ENCODE results near the gene ADRA2C. TPM values are rescaled to one million over a fixed set of nuclear protein-coding genes. Genes with fewer than 3 reads are reported as not detected.
"Not testable (repeated sequence)": the region's sequence is repeated elsewhere in the genome, so short reads cannot be mapped to it uniquely, and the experiment has no call there.

The ADRA2C gene
- total RNA-seq, 1 donor from 2014 or later = not detected

GRCh38 chr4:3813151-3814052 is 47.2 kb downstream of the ADRA2C start:
- Mint-ChIP-seq H3K4me1 (ENCODE audit: low read depth) (no peaks in the 10 kb centered on the region), H3K9me3 (no peaks in the 10 kb centered on the region), H3K27me3 (ENCODE audit: insufficient read depth) (no peaks in the 10 kb centered on the region), H3K36me3 (ENCODE audit: low read depth) (no peaks in the 10 kb centered on the region), H3K4me3 (no peak overlapping the region), H3K27ac (no peak overlapping the region)
- DNase-seq (ENCODE audit: low spot score) = no peak
- intact Hi-C loops (cut with micrococcal nuclease) = no loop called here

- Mint-ChIP-seq H3K27ac (no peak overlapping the region), H3K4me3 (no peak overlapping the region), H3K27me3 (ENCODE audit: insufficient read depth) (no peaks in the 10 kb centered on the region), H3K4me1 (ENCODE audit: low read depth) (no peaks in the 10 kb centered on the region), H3K9me3 (no peaks in the 10 kb centered on the region), H3K36me3 (ENCODE audit: low read depth) (no peaks in the 10 kb centered on the region)
- intact Hi-C loops (cut with micrococcal nuclease) = no loop called here
- no peak for DNase-seq (ENCODE audit: low spot score)
Measured at GRCh38 chr4:3814053-3814570, 47.9 kb downstream of the ADRA2C start.

- DNase-seq (ENCODE audit: low spot score); H3K27ac Mint-ChIP-seq; H3K9me3 Mint-ChIP-seq; H3K4me3 Mint-ChIP-seq; intact Hi-C loops (cut with micrococcal nuclease); H3K27me3 Mint-ChIP-seq (ENCODE audit: insufficient read depth); H3K4me1 Mint-ChIP-seq (ENCODE audit: low read depth); H3K36me3 Mint-ChIP-seq (ENCODE audit: low read depth): not testable (repeated sequence)
Measured at GRCh38 chr4:3814838-3815237, 48.7 kb downstream of the ADRA2C start.

- Mint-ChIP-seq H3K9me3 (no peaks in the 10 kb centered on the region), H3K36me3 (ENCODE audit: low read depth) (no peaks in the 10 kb centered on the region), H3K27me3 (ENCODE audit: insufficient read depth) (no peaks in the 10 kb centered on the region), H3K4me3 (no peak overlapping the region), H3K4me1 (ENCODE audit: low read depth) (no peaks in the 10 kb centered on the region), H3K27ac (no peak overlapping the region)
- DNase-seq (ENCODE audit: low spot score) = no peak
- intact Hi-C loops (cut with micrococcal nuclease) = no loop called here
Measured at GRCh38 chr4:3816256-3816825, 50.2 kb downstream of the ADRA2C start.

GRCh38 chr4:3816983-3817960 is 51.1 kb downstream of the ADRA2C start:
- intact Hi-C loops (cut with micrococcal nuclease) = no loop called here
- no peaks in the 10 kb centered on the region for H3K27me3 Mint-ChIP-seq (ENCODE audit: insufficient read depth)
- H3K9me3 Mint-ChIP-seq = no peaks in the 10 kb centered on the region
- no peaks in the 10 kb centered on the region for H3K36me3 Mint-ChIP-seq (ENCODE audit: low read depth)
- H3K4me3 Mint-ChIP-seq = no peak overlapping the region
- no peaks in the 10 kb centered on the region for H3K4me1 Mint-ChIP-seq (ENCODE audit: low read depth)
- no peak overlapping the region for H3K27ac Mint-ChIP-seq
- no peak for DNase-seq (ENCODE audit: low spot score)

Other genes with a start within 250 kb of the ADRA2C start
- gene LRPAP1, start 234.0 kb upstream of the ADRA2C start, total RNA-seq = 86.4 and 88.1 TPM in 2 replicates

Measured in activated T-helper 1 cell treated with anti-CD3 and anti-CD28 coated beads, Interleukin-12 subunit alpha, Interleukin-12 subunit beta, Interleukin-2, Interleukin-4 antibody, amounts not matched to agents 30 ng/mL and 10 ng/mL and 1 ng/mL, durations not matched to agents 14 hours and 24 hours and 36 hours (primary cell).